Measurements from ENCODE around the gene LRRC25. TPM values are rescaled to one million over a fixed set of nuclear protein-coding genes. Genes with fewer than 3 reads are reported as not detected.

Gene LRRC25
- total RNA-seq = 3.7 TPM

GRCh38 chr19:18397242-18398202 is at the start of gene LRRC25:
LRRC25 (minus strand) TSS chr19:18397622; CDS start chr19:18396963, 659 bp downstream.
- DNase-seq = no peak

DNA sequence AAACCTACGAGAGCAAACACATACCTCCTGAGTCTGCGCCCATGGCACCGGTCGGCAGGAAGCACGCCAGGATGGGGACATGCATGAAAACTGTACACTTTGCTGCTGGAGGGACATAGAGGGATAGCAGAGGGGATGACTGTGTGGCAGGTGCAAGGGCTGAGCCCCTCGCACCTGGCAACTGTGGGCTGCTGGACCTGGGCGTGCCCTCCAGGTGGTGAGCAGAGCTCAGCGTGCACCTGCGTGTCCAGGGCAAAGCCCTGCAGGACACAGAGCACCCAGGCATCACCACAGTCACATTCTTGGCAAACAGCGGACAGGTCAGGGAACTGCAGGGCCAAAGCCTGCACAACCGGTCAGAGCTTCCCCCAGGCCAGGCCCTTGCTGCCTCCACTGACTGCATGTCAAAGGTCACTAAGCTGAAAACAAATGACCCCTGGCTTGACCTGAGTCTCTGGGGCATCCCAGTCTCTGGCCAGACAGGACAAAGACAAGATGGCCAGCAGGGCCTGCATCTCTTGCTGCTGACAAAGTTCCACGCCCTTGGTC is 49.5 kb upstream of the LRRC25 start:
- no peak for DNase-seq

DNA sequence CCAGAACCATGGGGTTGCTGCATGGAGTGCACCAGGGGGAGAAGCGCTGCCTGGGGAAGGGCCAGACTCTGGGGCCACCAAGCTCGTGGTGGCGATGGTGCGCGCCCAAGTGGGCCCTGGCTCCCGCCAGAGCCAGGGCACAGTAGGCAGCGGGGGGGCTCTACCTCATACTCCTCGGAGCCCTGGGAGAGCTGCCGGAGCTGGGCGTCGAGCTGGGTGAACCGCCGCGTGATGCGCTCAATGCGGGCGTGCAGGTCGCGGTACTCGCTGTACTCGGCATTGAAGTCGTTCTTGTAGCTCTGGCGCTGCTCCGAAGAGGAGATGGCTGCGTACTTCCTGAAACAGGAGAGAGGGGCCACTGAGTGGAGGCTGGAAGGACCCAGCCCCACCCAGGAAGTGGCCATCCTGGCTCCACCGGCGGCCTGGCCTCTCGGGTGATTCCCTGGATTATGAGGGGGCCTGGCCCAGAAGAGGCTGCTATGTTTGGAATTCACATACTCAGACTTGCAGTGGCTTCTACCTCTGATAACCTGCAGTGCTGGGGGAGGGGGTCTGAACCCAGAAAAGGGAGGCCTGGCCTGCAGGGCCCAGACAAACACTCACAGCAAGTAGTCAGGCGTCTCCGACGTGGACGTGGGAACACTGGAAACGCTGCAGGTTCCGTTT is 48.9 kb upstream of the LRRC25 start:
- DNase-seq = no peak

DNA sequence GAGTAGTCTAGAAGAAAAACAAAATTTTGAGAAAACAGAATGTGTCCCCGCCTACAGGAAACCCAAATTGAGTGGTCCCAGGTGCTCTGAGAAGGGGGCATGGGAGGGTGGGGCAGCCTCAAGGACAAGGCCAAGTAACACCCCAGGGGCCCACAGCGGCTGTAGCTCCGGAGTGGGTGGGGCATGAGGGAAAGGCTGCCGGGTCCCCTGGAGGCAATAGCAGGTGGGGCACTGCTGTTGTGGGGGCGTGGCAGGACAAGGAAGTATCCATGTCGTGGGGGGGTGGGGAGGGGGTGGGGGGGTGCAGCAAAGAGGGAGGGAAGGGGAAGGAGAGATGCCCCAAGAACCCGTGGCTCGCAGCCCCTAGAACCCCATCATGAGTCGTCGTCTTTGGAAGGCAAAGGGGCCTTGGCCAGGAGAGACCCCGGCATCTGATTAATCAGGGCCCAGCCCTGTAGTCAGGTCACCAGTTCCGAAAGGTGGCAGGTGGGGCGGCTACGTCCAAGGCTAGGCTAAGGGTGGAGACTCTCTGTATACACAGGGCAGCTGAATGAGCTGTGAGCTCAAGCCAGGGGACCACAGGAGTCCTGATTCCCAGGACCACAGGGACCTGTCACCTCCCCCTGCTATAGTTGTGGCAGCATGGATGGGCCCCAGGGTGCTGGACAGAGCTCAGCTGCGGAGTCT is 48.0 kb upstream of the LRRC25 start:
- DNase-seq = no peak

- no peak for DNase-seq
Observed at GRCh38 chr19:18444513-18444912, 47.1 kb upstream of the LRRC25 start.

DNA sequence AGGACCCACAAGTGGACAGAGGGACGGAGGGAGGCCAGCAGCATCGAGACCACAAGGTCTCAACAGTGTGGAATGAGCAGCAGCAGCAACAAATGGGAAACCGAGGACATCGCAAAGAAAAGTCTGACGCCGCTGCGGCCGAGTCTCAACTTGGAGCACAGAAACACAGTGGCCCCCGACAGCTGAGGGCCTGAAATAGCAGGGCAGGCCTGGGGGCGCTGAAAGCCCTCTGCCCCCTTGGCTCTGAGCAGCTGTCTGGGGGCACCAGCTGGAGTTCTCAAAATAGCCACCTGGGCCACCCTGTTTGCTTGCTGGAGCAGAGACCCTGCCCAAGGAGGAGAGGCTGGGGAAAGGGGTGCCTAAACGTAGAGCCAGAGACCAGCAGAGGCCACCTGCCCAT is 46.4 kb upstream of the LRRC25 start:
- no peak for DNase-seq

DNA sequence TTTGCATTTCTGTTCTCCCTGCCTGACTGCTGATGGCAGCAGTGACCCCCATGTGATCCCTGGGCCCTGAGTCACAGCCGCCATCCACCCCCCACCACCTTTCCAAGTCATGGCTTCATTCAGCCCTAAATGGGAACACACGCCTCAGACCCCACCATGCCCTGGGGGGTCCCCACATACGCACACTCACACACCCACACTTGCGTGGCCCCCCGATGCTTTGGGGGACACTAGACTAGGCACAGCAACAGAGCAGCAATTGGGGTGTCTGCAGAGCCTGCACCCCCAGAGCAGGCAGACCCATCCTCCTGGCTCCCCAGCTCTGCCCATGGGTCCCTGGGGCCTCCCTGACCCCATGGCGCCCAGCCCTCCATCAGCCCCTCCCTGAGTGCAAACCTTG is 46.0 kb upstream of the LRRC25 start:
- DNase-seq = no peak

DNA sequence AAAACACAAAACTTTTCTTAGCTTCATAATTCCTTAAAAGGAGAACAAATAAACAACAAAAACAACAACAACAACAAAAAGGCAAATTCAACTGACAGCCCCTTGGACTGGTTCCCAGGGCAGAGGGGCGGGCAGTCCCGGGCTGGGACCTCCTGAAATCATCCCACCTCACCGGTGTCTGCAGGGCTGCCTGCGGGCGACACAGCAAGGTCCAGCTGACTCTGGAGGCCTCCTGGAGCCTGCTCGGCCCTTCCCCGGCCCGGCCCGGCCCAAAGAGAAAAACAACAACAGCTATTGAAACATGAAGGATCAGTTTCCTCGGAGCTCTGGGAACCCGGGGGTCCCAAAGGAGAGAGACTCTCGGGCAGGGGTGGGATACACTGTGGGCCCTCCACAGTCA is 45.5 kb upstream of the LRRC25 start:
- DNase-seq = no peak

DNA sequence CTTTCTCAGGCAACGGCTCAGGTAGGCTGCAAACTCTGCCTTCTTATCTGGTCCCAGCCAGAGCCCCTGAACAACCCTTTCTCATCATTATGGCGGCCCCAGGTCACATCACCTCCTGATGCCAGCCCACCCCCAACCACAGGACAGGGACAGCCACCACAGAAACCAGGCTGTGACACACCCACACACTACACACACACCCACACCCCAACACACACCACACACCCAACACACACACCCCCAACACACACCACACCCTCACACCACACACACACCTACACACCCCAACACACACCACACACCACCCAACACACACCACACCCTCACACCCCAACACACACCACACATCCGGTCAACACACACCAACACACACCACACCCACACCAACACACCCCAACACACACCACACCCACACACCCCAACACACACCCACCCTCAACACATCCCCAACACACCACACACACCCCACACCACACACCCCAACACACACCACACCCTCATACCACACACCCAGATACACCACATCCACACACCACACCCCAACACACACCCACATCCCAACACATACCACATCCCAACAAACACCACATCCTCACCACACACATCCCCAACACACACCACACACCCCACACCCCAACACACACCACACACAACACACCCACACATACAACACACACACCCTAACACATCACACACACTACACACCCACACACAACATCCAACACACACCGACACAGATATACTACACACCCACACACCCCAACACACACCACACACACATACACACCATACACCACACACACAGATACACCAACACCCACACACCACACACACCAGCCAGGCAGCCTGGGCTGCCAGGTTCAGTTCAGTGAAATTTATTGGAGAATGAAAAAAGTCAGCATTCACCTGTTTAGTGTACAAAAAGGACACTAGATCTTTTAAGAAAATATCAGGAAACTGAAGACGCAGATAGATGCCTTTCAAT is 44.7 kb upstream of the LRRC25 start:
- no peak for DNase-seq

- DNase-seq = no peak
Observed at GRCh38 chr19:18440936-18441803, 43.7 kb upstream of the LRRC25 start.

DNA sequence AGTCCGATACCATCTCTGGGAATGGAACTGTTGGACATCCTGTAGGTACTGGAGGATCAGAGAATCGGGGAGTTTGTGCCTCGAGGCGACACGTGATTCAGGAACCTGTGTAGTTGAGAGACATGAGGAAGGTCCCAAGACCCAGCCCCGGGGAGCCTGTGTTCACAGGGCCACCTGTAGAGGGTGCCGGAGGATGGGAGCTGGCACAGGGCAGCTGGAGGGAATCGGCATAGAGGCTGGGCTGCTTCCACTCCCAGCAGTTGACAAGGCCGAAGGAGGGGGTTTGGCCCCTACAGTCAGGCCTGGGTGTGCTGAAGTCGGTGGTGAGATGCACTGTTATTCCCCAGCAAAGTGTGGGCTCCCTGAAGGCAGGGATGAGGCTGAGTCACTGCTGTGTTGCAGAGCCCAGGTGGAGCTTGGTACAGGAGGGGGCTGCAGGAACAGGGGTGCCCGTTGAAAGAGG is 43.0 kb upstream of the LRRC25 start:
- DNase-seq = no peak

GRCh38 chr19:18439910-18440237 is 42.5 kb upstream of the LRRC25 start:
- DNase-seq = no peak

GRCh38 chr19:18439025-18439909 is 41.8 kb upstream of the LRRC25 start:
- DNase-seq = no peak

DNA sequence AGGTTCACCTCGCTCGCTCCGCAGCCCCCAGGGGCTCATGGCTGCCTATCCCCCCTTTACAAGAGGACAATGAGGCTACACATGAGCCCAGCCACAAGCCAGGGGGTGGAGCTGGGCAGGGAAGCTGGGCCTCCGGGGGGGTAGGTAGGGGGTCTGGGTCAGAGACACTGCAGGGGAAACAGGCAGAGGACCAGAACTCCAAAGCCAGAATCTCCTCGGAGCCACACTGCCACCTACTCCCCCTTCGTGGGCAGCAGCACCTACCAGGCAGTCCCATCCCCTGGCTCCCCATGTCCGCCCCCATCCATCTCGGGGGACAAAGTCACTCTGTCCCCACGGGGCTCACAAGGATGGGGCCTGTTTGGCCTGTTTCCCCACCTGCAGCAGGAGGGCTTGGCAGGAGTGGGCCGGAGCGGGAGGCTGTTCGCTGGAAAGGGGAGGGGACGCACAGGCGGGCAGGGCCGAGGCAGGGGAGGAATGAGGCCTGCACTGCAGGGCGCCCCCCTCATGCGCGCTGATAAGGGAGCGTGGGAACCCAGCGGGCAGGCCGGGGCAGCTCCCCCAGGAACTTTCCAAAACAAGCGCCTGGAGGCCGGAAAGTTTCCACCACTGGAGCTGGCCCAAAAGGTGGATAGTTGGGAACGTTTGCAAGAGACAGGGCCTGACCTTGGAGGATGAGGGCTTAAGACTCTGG is 41.1 kb upstream of the LRRC25 start:
- DNase-seq = peak; percentile 44

DNA sequence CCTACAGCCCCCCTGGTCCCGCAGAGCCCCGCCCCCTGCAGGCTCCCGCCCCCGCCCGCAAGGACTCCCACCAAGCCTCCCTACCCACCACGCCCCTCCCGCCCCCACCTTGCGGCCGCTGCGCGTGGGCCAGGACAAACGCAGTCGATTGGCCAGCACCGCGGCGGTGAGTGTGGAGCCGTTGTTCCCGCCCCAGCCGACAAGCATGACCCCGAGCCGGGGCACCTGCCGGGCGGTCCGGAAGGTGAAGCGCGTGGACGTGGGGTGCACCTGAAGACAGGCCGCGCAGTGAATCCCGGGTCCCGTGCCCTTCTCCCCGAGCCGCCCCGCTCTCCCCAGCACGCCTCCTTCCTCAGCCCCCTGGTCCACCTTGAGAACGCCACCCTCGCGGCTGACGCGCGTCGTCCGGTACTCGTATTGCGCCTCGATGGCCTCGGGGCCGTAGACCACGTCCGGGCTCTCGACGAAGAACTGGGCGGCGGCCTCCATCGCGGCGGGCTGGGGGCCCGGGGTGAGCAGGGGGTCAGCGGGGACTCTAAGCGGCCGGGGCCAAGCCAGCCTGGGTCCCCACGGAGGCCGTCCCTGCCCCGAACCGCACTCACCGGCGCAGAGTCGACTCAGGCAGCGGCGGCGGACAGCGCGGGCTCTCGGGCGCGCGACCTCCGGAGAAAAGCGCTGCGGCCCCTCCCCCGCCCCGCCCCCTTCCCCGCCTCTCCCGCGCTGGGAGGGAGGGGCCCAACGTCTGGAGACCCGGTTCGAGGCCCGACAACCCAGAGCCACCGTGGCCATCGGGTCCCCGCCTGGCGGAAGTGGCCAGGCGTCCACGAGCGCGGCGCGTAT is 40.3 kb upstream of the LRRC25 start, which contains the start of gene ISYNA1:
ISYNA1 (minus strand) TSS at position 643 of the 840 bp plus-strand sequence; CDS start at position 489, 154 bp downstream.
- no peak for DNase-seq

DNA sequence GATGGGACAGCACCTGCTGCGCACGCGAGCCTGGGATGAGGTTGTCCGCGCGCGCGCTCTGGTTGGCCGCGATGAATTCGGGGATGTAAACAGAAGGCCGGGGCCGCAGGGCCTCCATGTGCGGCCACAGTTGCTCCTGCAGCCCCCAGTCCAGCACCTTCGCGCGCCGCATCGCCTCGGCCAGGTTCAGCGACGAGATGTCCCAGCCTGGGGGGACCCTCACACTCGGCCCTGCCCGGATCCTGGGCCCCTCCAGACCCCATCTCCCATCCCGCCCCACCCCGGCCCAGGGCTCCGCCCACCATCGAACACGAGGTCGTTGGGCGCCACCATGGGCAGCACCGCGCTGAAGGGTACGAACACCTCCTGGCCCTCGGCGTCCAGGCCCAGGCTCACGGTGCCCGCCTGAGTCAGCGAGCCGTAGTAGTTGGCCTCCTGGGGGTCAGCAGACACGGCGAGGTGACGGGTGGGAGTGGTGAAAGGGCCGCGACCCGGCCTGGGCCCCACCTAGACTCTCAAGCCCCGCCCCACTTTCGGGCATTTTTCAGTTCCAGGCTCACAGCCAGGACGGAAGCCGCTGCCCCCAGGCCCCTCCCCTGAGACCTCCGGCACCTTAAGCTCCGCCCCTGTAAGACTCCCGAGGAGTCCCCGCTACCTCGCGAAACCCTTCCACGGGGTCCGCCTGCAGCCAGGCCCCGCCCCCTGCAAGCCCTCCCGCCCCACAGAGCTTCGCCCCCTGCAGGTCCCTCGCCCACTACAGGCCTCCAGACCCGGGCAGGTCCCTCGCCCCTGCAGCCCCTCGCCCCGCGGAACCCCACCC is 39.5 kb upstream of the LRRC25 start:
- peak; percentile 53 for DNase-seq

Measured in skin of body (tissue), 2 donors.